GM21576 (cell line): Measurements from ENCODE around the gene ST8SIA1.

Experiments
- ATAC-seq: cut with Tn5 transposase; IDR thresholded peaks from one replicate; pipeline ENCODE4 v1.9.1; 2021; ENCODE audit warnings: mild to moderate bottlenecking, moderate library complexity; ENCODE audit not compliant: unreplicated experiment

ST8SIA1 gene

DNA sequence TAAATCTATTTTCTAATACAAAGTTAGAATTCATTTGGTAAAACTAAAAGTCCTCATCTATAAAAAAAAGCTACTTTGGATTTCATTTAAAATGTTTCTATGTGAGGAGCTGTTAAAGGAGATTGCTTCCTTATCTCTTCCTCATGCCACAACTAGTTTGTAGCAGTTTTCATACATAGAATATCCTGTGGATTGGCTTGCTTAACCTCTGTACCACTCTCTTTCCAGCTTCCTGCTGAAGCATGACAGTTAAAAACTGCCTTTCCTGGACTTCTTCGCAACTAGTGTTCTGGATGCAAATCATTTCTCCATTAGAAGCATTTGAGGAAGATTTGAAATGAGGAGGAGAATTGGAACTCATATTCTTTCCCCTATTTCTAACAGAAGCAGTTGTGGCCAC lies 49.6 kb downstream of the ST8SIA1 start:
- no peak for ATAC-seq

DNA sequence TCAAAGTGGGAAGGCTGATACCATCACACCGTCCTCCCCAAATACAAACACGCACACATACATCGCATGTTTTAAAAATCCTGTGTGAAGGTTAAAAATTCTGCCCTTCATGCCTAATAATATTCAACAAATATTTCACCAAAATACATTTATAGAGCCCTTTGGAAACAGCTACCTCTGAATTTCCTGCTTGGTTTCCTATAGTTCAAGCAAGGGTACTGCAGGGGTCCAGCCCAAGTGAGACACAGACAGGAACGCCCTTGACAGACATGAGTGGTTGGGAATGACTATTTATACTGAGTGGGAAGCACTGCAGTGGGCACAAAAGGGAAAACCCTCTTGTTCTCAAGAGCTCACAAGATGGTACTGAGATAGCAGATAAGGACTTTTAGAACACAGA lies 51.0 kb downstream of the ST8SIA1 start:
- ATAC-seq, result no peak

DNA sequence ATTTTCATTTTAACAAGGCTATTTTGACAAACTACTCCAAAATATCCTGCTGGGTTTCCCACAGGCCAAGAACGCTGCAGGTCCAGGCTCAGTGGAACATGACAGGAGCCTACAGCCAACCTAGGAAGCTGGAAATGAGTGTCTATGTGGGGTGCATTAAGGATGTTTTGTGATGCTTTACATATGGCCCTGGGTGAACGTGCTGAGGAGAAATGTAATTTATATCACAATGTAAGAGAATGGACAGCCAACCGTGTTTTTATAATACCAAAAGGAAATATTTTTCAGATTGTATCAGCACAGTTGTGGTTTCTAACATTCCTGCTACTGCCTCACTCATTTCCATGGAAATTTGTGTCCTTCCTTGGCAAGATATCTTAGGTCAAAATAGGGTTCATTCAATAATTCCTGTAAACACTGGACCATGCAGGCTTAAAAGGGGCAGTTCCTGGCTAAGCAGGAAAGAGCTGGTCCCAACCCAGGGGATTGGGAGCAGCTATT lies 51.5 kb downstream of the ST8SIA1 start:
- ATAC-seq, result no peak

DNA sequence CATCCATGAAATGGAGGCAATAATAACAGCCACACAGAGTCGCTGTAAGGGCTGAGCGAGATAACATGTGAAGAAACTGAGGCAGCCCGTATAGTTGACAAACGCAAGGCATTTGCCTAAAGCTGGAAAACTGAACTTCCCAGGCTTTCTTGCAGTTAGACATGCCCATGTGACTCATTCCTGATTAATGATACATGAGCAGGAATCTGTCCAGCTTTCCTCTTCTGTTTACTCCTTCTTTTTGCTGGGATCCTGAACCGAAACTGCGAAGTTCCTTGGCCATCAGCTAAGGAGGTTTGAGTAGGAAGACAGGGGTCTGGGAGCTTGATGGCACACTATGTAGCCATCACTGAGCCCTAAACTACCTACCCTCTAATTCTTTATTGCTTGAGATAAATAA lies 52.2 kb downstream of the ST8SIA1 start:
- ATAC-seq, result no peak

DNA sequence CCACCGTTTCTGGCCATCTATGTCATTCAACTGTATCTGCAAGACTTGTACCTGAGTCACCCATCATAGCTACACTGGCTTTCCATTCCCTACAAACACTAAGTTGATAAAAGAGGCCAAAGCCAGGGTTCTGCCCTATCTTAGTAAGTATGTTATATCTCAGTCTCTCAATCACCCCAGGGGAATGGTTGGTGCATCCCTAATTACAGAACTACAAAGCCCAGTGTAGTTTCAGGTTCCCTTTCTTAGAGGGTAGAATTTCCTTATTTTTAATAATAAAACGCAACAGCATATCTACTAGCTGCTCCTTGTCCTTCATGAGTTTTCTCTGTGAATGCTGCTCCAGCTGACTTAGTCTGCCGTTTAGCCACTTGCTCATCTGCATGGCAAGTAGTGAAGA lies 57.6 kb downstream of the ST8SIA1 start:
- no peak for ATAC-seq

DNA sequence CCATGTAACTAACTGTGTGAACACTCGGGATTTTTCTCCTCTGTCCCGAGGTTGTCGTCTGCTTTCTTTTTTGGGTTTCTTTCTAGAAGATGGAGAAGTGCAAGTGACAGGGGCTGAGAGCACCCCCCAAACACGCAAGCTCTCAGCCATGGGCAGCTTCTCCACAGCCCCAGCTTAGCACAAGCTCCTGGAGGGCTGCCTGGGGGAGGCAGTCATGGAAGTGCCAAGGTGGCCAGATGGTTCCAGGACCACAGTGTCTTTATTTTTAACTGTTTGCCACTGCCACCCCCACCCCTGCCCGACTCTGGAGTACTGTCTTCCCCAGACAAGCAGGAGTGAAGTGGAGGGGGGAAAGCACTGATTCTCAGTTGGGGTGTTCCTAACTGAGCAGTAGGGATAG lies 58.2 kb downstream of the ST8SIA1 start:
- ATAC-seq, result no peak

DNA sequence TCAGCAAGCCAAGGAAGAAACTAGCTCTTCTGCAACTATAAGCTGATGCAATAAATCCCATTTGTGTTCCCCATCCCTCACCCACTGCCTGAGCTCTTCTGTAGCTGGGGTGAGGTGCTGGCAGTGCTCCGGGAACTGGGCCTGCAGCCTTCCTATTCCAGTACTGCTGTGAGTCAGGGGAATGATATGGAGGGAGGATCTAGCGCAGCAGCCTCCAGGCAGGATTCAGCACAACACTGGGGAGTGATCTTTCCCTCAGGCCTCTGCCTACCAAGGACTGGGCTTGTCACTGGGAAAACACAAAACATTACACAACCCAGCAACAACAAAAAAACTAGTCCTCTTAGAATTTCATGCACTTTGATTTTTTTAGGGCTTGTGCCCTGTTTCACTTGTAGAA lies 58.7 kb downstream of the ST8SIA1 start:
- no peak for ATAC-seq

DNA sequence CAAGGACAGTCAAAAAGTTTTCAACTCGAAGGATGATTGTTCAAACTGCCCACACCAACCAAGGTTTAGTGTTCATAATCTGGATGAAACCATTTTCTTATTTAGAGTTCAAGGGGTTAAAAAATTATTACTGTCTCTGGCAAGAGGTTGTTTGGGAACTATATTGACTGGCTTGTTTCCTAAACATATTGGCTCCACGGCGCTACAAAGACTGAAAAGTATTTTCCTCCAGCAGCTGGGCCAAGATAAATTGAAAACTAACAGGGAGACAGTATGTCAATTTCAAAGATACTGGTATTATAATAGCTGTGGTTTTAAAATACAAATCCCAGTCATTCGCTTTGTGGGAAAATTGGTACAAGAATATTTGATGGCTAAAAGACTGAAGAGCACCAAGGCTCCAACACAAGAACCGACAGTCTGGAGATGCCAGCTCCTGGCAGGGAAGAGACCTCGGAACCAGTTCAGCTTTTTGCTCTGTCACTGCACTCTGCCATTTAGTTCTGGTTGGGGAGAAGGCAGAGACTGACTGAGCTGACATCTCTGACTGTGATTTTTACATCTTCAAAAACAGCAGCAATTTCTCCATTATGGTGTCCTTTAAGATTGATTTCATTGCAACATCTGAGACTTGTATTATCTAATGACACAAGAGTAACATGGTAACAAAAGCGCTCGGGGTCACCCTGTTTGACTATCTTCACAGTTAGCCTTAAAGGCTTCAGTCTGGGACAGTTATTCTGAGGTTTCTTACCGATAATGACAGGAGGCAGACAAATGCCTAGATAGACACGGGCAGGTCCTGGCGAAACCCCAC lies 62.0 kb downstream of the ST8SIA1 start:
- no peak for ATAC-seq

DNA sequence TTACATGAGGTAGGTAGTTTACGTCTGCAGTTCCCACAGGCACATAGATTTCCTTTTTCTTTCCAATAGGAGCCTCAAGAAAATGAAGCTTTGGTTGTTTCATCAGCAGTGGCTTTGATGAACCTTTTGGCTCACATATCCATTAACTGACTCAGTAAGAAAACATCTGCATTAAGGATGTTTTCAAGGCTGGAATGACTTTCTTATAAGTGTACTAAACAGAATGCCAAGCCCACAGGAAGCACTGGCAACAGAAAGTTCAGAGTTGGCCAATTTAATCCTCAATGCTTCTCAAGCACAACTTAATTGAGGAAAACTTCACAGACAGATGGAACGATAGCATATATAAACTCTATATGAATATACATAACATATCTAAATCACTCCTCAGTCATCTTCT lies 63.5 kb downstream of the ST8SIA1 start:
- no peak for ATAC-seq

DNA sequence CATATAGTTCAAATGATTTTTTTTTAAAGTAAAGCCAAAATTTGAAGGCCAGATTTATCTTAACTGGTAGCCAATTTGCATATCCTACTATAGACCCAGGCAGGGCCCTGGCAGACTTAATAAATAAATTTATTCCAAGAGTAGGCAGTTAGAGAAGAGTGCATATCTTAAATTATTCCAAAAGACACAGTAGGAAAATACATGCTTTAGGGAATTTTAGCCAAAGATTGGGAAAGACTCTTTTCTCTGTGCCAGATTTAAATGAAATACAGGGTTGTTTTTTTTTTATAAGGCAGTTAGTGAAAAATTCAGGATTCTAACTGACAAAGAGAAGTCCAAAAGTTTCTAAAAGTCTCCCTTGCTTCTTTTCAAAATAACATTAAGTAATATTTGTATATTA lies 65.5 kb downstream of the ST8SIA1 start:
- no peak for ATAC-seq

DNA sequence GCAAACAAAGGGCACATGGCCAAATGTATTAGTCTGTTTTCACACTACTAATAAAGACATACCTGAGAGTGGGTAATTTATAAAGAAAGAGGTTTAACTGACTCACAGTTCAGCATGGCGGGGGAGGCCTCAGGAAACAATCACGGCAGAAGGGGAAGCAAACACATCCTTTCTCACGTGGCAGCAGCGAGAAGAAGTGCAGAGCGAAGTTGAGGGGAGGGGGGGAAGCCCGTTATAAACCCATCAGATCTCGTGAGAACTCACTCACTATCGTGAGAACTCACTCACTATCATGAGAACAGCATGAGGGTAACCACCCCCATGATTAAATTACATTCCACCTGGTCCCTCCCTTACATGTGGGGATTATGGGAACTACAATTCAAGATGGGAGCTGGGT lies 66.1 kb downstream of the ST8SIA1 start:
- no peak for ATAC-seq

DNA sequence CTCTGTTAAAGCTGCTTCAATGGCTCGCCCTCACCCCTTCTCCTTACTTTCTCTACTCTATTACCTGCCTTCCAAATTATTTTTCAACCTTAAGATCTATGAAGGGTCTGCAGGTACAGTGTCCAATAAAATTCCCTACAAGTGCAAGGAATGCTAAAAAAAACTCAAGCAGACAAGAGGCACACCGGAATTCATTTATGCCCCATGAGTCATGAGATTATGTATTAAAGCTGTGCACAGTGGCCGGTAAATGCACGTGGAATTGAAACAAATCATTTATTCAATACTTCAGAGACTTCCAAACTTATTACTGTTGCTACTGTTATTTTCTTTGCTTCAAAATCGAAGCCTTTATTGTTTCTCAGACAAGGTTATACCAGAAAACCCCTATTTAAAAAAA lies 68.4 kb downstream of the ST8SIA1 start:
- ATAC-seq, result no peak

DNA sequence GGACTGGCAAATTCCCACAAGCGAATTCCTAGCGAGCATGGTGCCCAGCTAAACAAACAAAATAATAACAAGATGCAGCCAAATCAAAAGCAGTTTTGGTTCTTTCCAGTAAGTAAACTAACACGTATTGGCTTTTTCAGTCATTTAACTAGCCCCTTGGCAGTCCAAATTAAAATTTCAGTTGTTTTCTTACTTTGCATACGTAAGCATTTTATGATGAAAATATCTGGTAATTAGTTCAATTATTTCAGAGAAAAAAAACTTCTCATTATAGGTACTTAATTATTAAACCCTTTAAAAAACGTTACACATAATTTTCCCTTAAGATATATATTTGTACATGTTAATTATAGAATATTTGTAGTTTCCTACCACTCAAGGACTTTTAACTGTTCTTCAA lies 70.1 kb downstream of the ST8SIA1 start:
- no peak for ATAC-seq

DNA sequence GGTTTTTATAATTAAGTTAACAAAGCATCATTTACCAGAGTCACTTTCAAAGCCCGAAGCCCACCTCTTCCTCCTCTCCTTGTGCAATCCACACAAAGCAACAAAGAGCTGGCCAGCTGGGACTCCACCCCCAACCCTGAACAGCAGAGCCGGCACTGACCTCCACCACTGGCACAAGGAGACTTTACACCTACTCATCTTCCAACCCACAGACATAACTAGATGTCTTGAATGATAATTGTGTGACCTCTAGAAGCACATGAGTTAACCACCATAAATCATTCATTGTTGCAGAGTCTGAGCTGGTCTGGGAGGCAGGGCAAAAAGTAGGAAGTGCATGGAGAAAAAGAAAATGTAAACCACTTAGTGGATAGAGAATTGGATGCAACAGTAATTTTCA lies 72.2 kb downstream of the ST8SIA1 start:
- ATAC-seq, result no peak

DNA sequence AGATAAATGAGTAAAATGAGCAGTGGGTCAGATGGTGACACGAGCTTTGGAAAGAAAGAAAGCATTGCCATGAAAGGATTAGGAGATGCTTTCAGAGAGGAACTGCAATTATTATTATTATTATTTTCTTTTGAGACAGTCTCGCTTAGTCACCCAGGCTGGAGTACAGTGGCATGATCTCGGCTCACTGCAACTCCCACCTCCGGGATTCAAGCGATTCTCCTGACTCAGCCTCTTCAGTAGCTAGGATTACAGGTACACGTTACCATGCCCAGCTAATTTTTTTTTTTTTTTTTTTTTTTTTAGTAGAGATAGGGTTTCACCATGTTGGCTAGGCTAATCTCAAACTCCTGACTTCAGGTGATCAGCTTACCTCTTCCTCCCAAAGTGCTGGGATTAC lies 77.4 kb downstream of the ST8SIA1 start:
- no peak for ATAC-seq

DNA sequence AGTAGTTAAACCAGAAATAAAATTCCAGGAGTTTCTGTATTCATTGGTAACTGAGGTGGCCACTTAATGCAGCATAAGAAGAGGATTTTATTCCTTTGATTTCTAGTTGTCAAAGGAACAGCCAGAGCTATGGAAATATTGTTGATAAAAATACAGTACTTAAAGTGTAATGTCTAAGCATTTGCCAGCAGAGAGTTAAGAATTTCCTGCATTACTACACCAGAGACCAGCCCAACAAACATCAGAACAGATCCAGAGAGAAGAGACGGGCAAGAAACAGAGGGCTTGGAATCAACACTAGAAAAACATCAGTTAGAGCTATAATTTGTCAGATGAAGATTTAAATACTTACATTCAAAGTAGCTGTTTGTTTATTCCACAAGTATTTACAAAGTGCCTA lies 77.9 kb downstream of the ST8SIA1 start:
- no peak for ATAC-seq

DNA sequence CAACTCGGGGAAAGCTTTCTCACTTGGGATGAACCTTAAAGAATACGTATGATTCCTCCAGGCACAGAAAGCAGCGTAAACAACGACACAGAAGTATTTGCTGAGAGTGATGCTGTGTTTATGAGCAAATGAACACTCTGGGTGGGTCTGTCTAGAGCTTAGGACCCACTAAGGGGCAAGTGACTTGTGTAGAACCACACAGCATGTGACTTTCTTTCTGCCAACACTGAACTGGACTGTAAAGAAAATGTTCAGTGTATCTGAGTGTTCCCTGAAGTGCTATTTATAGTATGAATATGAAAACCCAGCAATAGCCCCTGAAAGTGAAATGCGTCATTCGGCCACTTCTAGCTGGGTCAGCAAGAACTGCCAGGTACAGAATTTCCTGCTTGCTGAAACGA lies 78.5 kb downstream of the ST8SIA1 start:
- no peak for ATAC-seq

DNA sequence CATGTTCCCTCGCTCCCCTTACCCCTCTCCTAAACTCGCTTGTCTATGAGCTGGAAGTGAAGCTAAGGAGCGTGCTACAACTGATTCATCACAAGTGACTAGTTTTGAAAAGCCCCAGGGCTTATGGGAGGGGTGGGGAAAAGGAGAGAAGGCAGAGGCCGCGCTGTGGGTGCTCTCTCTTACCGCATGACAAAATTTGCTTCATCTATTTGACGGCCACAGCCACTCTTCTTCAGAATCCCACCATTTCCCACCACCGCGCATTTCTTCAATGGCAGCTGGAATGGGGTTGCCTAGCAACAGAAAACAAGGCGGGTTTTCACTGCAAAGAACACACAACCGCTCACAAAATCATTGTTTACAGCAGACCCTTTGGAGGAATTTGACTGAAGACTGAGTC lies 79.4 kb downstream of the ST8SIA1 start:
- ATAC-seq, result no peak

DNA sequence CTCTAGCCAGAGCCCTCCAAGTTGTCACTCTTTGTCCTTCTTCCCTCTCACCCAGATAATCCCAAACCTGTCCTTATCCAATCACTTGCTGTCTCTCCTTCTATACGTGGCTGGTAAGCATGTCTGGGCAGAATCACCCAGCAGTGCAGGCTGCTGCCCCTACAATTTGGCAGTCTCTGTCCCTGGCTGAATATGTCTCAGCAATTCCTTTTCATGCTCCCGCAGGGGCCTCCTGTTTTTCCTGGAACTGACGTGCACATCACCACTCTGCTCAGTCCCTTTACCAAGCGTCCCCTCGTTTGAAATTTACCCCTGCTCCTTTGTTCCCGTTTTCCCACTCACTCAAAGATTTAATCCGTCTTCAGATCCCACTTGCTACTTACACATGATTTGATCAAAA lies 80.0 kb downstream of the ST8SIA1 start:
- no peak for ATAC-seq

DNA sequence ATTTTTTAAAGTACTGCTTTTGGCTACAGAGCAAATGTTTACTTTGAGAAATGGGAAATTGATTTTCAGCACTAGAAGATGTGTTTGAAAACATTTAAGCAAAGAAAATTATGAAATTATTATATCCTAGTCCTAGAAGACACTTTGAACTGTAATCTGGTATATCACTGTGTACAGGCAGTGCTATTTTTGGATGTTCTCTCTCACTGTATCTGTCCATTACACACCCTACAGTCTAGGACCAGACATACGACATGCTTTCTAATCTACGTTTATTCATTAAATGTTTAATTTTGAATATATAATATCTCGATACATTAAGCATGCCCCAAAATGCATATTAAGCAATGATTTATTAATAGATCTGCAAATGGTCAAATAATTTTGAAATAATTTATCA lies 82.5 kb downstream of the ST8SIA1 start:
- ATAC-seq, result no peak

DNA sequence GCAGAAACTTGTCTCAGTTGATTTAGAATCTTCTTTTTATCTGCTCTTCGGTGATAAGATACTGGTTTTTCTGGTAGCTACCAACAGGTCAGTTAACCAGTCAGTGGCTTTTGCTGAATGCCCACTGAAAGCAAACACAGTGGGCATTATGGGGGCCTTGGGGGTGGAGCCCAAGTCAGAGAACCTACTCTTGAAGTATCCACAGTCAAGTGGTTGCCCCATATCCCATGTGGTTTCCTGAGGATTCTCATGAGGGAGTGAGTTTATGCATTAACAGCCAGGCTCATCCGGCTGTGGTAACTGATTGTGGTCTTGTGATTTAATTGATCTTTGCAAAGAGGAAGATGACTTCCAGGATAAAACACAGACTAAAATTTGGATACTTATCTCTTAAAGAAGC lies 83.7 kb downstream of the ST8SIA1 start:
- ATAC-seq, result no peak

DNA sequence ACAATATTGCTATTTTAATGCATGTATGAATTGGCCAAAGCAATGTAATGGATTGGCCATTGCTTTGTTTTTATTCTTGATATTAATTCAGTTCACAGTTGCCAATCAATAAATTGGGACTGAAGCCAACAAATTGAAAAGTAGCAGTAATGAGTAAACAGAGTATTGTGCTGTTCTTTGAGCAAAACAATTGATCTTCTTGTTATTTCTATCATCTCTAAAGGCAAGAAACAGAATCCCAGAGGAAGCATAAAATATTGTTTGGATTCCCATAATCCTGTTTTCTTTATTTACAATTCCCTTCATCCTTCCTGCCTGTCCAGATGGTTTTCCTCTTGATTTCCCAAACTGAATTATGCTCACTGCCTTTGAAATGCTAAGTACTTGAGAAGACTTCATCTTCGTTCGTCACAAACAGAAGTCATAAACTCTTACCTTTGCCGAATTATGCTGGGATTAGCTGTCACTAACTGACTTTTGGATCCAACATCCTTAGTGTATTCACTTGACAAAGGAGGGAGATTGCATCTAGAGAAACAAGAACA lies 85.9 kb downstream of the ST8SIA1 start:
- no peak for ATAC-seq

DNA sequence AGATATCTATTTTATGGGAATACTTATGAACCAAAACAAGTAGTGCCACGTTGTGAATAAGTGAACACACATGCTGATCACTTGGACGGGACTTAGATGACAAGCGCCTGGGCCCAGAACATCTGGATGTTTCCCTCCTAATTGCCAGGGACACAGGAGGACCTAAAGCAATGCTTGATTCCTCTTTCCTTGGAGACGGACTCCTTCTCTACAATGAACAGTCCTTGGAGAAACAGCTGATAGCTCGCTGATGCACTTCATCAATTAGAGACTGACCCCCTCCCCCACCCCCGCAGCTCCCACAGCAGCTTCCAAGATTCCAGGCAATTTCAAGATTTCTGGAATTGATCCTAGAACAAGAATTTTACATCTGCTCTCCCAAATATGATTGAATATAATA lies 86.4 kb downstream of the ST8SIA1 start:
- ATAC-seq, result no peak
